ENCODE results near the gene KRTAP4-11.

DNA sequence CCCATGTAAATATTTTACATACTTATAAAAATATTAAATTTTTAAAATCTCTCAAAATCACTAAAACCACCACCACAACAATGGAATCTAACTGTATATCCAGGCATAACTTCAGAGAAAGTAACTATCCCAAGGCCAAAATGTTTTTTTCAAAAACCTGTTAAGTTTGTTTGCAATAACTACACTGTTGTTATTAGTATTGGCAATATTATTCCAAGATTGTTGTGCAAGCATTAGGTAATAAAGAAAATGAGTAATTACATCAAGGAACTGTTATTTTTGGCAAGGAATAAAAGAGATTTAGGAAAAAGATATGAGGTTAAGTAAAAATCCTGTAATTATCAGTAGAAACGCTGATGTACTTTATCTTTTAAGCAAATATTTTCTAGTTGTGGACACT is 9.2 kb upstream of the KRTAP4-11 start:
- TF ChIP-seq, protein P1, sequence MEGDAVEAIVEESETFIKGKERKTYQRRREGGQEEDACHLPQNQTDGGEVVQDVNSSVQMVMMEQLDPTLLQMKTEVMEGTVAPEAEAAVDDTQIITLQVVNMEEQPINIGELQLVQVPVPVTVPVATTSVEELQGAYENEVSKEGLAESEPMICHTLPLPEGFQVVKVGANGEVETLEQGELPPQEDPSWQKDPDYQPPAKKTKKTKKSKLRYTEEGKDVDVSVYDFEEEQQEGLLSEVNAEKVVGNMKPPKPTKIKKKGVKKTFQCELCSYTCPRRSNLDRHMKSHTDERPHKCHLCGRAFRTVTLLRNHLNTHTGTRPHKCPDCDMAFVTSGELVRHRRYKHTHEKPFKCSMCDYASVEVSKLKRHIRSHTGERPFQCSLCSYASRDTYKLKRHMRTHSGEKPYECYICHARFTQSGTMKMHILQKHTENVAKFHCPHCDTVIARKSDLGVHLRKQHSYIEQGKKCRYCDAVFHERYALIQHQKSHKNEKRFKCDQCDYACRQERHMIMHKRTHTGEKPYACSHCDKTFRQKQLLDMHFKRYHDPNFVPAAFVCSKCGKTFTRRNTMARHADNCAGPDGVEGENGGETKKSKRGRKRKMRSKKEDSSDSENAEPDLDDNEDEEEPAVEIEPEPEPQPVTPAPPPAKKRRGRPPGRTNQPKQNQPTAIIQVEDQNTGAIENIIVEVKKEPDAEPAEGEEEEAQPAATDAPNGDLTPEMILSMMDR (IDR thresholded peaks at IDR 0.05; ENCODE audit: poor library complexity), result no peak
- TF ChIP-seq EZH2 (IDR thresholded peaks at IDR 0.05; ENCODE audit: borderline replicate concordance) (no peak), EZH2phosphoT487 (IDR thresholded peaks at IDR 0.05; ENCODE audit: low read depth, severe bottlenecking, unreplicated experiment) (no peak)

Data from hepatocyte (in vitro differentiated cells).